ENCODE results near the gene CATSPERZ.

CATSPERZ gene, protein sequence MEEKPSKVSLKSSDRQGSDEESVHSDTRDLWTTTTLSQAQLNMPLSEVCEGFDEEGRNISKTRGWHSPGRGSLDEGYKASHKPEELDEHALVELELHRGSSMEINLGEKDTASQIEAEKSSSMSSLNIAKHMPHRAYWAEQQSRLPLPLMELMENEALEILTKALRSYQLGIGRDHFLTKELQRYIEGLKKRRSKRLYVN

DNA sequence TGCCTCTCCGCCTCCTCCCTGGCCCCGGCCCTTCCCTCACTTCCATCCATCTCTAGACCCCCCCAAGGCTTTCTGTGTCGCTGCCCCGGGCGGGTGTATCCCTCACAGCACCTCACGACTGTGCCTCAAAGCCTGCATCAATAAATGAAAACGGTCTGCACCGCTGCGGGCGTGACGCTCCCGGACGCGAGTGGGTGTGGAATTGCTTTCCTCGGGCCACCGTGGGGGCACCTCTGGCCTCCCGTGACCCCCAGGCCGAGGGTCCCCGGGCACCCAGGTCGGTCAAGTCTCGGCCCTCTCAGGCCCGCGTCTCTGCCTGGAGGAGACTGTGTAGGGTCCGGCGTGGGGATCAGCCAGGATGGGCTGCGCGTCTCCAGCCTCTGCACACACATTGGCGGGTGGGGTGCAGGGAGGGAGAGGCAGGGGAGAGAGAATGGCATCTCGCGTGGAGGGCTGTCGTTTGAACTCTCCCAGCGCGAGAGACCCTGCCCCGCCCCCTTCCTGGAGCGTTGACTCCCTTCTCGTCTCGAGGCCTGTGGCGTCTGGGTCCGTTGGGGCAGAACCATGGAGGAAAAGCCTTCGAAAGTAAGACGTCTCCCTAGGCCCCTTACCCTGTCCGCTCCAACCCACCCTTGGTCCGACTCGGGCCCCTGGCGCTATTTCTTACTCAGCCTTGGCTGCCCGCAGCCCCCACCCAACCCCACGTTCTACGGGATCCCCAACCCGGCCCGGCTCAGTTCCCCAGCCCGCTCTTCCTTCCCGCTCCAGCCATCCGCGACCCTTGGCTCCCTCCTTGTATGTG, at the start of gene CATSPERZ:
Gene CATSPERZ, plus strand, starts transcription at position 512 of the 802 bp plus-strand sequence. Its CDS starts 53 bp downstream, at position 565.
- no peak for DNase-seq

DNA sequence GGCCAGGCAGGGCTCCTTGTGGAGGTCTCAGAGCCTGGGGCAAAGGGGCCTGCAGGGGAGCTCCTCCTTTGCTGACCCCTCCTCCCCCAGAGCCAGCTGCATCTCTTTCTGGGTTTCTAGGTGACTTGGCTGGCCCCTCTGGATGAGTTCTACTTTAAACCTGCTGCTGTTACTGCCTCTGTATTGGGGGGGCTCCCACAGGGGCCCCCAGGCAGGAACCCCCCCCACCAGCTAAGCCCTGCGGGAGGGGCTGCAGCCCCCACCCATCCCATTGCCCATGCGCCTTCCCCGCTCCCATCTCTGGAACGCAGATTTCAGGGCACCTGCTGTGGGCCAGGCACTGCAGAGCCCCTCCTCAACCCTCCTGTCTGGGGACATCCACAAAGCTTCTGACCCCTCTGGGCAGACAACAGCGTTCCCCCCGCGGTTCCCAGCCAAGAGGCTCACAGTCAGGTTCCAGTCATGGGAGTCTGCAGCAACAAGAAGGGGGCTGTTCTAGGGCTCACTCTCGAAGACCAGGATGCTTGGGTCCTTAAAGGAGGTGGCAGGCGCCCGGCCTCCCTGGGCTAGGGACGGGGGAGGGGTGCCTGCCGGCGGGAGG, 49.6 kb upstream of the CATSPERZ start:
- DNase-seq, result no peak

DNA sequence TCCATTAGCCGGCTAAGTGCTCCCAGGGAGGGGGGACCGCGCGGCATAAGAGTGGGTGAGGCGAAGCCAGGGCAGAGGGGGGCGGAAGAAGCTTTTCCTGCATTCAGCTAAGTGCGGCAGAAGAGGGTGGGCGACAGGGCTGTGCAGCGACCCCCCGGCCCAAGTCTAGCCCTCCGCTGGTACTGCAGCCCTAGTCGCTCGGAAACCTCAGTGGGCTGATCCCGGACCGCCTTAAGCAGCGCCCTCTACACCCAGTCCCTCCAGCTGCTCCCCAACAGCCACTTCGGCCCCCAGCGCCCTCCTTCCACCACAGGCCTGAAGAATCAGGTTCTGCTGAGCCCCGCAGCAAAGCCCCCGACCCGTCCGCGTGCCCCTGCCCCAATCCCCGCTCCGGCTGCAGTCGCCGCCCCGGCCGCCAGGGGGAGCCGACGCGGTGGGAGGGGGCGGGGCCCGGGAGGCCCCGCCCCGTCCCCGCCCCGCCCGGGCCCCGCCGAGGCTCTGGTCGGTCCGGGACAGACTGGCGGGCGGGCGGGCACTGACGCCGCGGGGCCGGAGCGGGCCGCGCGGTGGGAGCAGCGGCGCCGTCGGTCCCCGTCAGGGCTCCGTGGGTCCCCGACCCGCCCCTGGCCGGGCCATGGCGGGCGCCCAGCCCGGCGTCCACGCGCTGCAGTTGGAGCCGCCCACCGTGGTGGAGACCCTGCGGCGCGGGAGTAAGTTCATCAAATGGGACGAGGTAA, 49.0 kb upstream of the CATSPERZ start, which contains the start of gene PLCB3:
Gene PLCB3, plus strand, starts transcription at position 515 of the 737 bp plus-strand sequence. Its CDS starts 120 bp downstream, at position 635.
- no peak for DNase-seq

DNA sequence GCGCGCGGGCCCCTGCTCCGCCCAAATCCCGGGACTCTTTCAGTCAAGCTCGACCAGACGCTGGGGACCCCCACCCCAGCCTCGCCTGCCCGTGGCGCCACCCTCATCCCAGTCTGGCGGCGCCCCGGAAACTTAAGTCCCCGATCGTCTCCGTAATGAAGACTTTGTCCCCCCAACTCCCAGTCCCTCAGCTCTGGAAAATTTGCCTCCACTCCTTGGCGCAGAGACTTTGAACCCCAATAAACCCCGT, 48.5 kb upstream of the CATSPERZ start:
- DNase-seq, result no peak

DNA sequence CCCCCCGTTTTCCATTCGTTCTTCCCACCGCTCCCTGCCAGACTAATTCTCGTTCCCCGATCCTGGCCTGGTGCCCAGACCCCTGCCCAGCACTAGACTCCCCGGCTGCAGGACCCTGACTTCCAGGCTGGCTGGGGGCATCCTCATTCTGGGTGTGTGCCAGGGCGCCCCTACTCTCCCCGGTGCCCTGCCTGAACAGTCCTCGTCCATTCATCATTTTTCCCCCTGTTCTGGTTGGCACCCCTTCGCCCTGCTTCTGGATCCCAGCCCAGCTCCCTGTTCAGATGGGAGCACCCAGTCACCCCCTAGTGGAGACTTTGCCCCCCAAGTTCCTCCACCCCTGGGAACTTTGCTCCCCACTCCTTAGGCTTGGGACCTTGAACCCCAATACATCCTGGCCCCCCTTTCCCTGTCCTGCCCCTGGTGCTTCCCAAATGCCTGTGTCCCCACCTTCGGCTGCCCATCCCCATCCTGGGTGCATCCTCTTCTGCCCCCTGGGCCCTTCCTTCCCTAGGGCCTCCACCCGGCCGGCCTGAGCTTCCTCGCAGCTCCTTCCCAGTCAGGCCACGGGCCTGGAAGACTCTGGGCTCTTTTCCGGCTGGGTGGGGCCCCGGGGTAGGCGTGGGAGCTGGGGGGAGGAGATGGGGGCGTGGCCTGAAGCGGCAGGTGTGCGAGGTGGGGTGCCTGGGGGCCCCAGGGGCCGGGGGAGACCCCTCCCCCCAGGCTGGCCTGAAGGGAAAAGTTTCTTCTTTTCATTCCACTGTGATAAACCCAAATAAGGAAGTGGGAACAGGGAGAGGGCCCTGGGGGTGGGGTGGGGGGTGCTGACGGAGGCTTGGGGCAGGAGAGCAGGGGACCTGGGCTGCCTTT, 47.9 kb upstream of the CATSPERZ start:
- no peak for DNase-seq

DNA sequence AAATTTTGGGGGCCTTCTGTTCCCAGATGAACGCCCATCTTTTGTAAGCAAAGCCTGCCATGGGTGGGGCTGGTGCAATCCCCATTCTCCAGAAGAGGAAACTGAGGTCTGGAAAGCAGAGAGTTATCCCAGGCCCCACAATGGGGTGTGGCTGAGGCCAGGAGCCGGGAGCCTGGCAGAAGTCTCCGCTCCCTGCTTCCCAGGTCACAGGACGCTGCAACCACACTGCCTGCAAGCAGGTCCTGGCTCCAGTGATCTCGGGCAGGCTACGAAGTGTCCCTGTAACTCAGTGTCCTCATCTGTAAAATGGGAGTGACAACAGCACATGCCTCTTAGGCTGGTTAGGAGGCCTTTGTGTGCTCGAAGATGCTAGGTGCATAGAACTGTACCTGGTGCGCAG, 47.1 kb upstream of the CATSPERZ start:
- DNase-seq, result no peak

DNA sequence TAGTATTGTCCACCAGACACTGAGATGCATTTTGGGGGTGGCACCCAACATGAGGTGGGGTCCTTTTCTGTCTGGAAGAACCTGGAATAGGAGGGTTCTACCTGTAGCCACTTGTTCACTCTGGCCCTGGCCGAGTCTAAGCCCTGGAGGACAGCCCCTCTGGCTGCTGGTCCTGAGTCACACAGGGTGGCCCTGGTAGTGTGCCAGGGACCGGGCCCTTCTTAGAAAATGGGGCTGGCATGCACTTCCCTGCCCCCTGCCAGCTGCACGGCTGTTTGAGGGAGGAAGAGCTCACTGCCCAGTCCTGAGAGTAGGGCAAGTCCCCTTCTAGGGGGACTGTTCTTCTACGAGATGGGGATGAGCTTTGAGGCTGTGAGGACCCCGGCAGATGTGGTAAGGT, 46.7 kb upstream of the CATSPERZ start:
- no peak for DNase-seq

DNA sequence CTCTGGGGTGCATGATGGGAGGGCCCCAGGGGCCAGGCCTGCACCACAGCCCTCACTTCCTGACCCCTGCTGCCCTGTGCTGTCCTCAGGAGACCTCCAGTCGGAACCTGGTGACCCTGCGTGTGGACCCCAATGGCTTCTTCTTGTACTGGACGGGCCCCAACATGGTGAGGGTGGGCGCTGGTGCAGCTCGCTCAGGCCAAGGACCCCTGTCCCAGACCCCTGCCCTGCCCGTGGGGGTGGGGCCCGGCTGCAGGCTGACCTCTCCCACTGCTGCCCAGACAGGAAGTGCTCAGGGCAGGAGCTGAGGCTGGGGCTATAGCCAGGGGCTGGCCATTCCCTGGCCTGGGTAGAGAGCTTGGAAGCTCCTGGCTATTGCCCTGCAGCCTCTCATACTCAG, 45.8 kb upstream of the CATSPERZ start:
- no peak for DNase-seq

DNA sequence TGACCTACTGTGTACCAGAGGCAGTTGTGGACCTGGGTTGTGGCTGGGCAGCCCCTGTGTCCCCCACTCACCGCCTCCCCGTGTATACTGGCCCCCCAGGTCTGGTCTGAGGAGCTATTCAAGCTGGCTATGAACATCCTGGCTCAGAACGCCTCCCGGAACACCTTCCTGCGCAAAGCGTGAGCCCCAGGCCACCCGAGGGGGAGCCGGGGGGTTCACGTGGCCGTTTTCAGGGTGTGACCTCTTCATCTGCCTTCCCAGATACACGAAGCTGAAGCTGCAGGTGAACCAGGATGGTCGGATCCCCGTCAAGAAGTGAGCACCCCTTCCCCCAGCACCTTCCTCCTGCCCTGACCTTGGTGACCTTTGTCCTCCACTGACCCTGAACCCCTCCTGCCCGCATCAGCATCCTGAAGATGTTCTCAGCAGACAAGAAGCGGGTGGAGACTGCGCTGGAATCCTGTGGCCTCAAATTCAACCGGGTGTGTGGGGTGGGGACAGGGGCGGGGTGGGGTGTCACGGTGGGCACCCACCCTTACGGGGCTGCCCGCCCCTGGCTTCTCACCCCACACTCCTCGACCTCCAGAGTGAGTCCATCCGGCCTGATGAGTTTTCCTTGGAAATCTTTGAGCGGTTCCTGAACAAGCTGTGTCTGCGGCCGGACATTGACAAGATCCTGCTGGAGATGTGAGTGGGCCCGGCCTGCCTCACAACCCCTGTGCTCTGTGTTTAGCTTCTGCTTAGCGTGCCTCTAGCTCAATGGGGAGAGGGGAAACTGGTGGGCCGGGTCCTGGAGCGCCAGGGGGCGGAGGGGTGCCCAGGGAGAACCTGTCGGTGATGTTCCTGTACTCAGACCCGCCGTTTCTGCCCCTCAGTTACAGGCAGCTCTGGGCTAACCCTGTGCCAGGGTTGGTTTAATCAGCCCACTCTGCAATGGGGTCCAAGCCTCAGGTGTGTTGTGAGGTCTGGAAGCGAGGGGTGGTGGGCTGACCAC, 44.7 kb upstream of the CATSPERZ start:
- no peak for DNase-seq

DNA sequence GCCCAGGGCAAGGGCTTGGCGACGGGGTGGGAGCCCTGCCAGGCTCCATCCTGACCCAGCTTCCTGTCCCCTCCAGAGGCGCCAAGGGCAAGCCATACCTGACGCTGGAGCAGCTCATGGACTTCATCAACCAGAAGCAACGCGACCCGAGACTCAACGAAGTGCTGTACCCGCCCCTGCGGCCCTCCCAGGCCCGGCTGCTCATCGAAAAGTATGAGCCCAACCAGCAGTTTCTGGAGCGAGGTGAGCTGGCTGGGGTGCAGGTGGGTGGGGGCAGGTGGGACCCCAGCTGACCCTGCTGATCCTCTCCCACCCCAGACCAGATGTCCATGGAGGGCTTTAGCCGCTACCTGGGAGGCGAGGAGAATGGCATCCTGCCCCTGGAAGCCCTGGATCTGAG, 43.9 kb upstream of the CATSPERZ start:
- DNase-seq, result no peak

DNA sequence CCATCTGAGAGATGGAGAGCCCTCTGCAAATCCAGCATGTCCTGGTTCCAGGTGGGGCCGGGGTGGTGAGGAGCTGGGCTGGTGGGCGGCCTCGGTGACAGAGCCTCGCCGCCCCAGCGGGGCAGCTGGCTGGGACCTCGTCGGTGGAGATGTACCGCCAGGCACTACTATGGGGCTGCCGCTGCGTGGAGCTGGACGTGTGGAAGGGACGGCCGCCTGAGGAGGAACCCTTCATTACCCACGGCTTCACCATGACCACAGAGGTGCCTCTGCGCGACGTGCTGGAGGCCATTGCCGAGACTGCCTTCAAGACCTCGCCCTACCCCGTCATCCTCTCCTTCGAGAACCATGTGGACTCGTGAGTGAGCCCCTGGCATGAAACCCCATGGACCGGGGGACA, 41.8 kb upstream of the CATSPERZ start:
- DNase-seq, result no peak

DNA sequence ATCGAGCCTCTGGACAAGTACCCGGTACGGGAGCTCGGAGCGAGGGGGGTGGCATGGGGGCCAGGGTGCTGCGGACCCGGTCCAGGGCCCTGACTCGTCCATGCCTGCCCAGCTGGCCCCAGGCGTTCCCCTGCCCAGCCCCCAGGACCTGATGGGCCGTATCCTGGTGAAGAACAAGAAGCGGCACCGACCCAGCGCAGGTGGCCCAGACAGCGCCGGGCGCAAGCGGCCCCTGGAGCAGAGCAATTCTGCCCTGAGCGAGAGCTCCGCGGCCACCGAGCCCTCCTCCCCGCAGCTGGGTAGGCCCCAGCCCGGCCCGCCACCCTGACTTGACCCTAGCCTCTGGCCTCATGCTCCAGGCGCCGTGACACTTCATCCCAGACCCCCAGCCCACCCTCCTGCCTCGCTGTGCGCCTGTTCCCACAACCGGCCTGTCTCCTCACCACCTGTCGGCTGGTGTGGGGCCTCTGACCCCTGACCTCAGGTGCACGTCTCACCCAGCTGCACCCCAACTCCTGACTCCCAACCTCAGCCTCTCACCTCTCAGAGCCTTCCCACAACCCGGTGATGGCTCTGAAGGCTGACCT, 41.1 kb upstream of the CATSPERZ start:
- DNase-seq, result no peak

DNA sequence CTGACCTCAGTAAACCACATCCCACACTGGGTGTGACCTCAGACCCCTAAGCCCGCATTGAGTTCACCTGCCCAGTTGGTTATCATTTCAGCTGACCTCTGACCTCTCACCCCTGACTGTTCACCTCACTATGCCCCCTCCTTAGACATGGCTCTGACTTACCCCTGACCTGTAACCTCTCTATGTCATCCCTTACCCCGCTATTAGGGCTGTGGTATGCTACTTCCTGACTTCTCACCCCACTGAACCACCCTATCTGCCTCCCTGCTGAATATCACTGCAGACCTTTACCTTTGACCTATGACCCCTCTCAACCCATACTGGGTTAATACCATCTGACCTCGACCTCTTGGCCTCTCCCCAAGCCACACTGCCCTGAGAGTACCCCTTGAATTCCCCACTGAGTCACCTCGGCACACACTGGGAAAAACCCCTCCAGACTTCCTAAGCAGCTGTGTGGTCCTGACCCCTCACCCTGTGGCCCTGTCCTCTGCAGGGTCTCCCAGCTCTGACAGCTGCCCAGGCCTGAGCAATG, 40.6 kb upstream of the CATSPERZ start:
- DNase-seq, result no peak

DNA sequence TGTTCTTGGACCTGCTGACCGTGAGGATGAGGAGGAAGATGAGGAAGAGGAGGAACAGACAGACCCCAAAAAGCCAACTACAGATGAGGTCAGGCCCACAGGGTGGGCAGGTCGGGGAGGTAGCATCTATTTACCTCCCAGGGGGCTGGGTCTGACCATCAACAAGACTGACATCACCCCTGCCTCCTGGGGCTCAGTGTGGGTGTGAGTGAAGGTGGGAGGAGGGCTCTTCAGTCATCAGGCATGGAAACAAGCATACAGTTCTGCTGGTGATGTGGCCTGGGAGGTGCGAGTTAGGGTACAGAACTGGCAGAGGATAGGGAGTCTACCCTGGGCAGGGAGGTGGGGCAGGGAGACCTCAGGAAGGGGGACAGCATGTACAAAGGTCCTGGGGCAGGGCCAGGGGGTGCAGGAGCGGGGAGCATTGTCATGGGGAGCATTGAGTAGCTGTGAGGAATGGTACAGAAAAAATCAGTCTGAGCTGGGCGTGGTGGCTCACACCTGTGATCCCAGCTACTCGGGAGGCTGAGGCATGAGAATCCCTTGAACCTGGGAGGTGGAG, 39.9 kb upstream of the CATSPERZ start:
- DNase-seq, result no peak

DNA sequence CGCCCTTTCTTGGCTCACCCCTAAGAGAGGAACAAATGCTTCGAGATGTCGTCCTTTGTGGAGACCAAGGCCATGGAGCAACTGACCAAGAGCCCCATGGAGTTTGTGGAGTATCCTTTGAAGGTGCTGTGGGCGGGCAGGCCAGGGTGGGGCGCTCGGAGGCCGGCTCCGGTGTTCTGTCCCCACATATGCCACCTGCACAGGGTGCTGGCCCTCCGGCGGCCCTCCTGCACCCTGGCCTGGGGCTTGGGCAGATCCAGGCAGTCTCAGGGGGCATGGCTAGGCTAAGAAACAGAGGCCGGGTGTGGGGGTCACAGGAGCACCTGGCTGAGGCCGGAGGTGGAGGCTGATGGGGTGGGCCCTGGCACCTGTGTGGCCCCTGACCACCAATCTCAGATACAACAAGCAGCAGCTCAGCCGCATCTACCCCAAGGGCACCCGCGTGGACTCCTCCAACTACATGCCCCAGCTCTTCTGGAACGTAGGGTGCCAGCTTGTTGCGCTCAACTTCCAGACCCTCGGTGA, 38.5 kb upstream of the CATSPERZ start:
- no peak for DNase-seq

DNA sequence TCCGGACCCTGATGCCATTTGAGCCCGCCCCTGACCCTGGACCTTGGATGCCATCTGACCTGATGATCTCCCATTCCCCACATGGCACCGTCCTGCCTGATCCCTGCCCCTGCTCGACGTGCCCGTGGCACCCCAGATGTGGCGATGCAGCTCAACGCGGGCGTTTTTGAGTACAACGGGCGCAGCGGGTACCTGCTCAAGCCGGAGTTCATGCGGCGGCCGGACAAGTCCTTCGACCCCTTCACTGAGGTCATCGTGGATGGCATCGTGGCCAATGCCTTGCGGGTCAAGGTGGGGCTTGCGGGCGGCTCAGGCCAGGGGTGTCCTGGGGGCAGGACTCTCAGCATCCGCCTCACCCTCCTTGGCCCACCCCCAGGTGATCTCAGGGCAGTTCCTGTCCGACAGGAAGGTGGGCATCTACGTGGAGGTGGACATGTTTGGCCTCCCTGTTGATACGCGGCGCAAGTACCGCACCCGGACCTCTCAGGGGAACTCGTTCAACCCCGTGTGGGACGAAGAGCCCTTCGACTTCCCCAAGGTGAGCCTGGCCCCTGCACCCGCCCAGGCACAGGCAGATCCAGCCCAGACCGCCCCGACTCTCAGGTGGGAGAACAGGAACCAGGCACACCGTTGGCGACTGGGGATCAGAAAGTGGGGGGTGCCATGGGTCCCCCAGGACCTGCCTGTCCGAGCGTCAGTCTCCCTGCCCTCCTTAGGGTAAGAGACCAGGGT, 37.7 kb upstream of the CATSPERZ start:
- no peak for DNase-seq

DNA sequence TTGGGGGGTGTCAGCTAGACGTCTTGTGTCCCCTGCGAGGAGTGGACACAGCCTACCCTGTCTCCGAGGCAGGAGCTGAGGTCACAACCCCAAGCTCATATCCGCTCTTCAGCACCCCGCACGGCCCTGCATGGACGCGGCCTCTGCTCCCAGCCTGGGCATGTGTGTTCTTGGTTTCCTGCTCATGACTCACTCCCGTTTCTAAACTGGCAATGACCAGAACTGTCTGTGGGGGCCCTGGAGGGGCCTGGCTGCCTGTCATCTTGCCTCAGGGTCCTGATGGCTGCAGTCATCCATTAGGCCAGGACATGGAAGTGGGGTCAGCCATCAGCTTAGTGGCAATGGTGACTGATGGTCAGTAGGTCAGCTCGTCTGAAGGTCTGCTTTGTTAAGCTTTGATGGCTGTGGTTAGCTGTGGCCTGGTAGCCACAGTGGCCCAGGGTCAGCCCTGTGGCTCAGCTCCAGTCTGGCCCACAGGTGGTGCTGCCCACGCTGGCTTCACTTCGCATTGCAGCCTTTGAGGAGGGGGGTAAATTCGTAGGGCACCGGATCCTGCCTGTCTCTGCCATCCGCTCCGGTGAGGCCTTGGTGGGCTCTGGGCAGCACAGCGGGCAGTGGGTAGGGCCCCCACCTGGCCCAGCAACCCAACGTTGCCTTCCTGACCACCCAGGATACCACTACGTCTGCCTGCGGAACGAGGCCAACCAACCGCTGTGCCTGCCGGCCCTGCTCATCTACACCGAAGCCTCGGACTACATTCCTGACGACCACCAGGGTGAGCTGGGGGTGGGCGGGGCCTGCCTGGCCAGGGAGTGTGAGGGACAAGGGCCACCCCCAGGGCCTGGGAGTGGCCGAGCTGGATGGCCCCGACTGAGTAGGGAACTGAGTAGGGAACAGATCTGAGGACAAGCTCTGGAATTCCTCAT, 36.9 kb upstream of the CATSPERZ start:
- DNase-seq, result no peak

DNA sequence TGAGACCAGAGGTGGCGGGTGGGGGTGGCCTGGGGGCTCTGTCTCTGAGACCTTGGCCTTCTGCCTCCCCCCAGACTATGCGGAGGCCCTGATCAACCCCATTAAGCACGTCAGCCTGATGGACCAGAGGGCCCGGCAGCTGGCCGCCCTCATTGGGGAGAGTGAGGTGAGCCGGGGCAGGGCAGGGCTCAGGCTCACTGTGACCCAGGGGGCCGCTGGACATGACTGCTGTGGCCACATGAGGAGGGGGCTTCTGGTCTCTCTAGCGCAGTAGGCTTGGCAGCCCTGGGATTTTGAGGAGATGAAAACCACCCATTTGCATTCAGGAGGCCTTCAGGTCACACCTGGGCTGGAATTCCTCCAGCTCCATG, 36.2 kb upstream of the CATSPERZ start:
- no peak for DNase-seq

Data from SHP77 (cell line).